H7 (cell line): ENCODE measurements around the gene NAT10. TPM values are rescaled to one million over a fixed set of nuclear protein-coding genes. Genes with fewer than 3 reads are reported as not detected.

ENCODE experiments used
- DNase-seq: peaks from one replicate; pipeline ENCODE4 v3.0.0; 2012
- H3K27me3 ChIP-seq: 2 replicates; pipeline ENCODE4 v1.6.0; 2011; ENCODE audit warnings: mild to moderate bottlenecking, low read length; ENCODE audit not compliant: control insufficient read depth, insufficient read depth
- H3K36me3 ChIP-seq: replicated peaks from 2 replicates; pipeline ENCODE4 v1.5.1; 2011; ENCODE audit warnings: low read length; ENCODE audit not compliant: control insufficient read depth, insufficient read depth
- H3K4me3 ChIP-seq: 2 replicates; pipeline ENCODE4 v1.5.1; 2011; ENCODE audit warnings: low read depth, mild to moderate bottlenecking, control low read depth, low read length, moderate library complexity; ENCODE audit not compliant: insufficient read depth
- total RNA-seq: library from RNA; depleted of rRNA; stranded (reverse); fragments of >200 nt; shearing (Covaris generic); gene quantifications from 2 replicates; pipeline ENCODE4 v1.2.3, GENCODE V29; 2014; rRNA removed

Gene NAT10
- total RNA-seq, 1 experiment from 2014 or later: 55.5 TPM

- DNase-seq: no peak
- H3K4me3 ChIP-seq: no peak overlapping the region
Measured at GRCh38 chr11:34192481-34193401, 87.3 kb downstream of the NAT10 start.

DNA sequence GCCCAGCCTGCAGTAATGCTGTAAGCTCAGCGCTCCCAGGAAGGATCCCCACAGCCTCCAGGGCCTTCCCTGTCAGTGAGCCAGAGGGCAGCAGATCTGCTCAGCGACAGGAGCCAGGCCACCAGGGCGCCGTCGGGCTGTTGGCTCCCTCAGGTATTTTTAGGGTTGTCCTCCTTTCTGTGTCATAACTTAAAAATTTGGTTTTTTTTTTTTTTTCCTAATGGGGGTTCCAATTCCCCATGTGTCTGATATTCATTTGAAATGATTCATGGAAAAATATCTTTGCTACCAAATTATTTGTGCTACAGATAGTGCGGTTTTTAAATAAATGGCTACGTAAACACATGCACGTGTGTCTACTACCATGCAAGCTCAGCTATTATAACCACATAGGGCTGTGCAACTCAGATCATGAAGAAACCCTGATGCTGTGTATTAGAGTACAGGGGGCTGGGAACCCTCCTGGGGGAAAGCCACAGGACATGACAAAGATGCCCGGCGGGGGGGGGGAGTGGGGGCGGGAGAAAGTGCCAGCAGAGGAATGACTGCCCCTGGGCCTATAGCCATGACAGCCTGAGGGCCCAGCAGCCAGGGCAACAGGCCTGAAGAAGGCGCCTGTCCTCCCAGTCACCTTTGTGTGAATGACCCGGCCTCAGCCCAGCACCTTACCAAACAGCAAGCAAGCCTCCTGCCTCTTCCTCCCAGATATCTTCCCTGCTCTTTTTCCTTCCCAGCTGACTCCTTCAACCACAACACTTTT lies 89.3 kb downstream of the NAT10 start:
- no peaks in the 10 kb centered on the region for H3K27me3 ChIP-seq
- peak; percentile 81 for DNase-seq
- H3K36me3 ChIP-seq: no peaks in the 10 kb centered on the region
- no peak overlapping the region for H3K4me3 ChIP-seq

More at GRCh38 chr11:34192481-34193401, 87.3 kb downstream of the NAT10 start:
- no peaks in the 10 kb centered on the region for H3K36me3 ChIP-seq
- H3K27me3 ChIP-seq: no peaks in the 10 kb centered on the region

Other genes with a start within 250 kb of the NAT10 start
- gene LMO2, start 213.6 kb upstream of the NAT10 start, total RNA-seq: 0.87 and 0.92 TPM in 2 replicates
- 178 and 231 TPM in 2 replicates for gene CAPRIN1, start 53.9 kb upstream of the NAT10 start, total RNA-seq